ENCODE results near the gene SFRP4.

The SFRP4 gene

GRCh38 chr7:37947941-37948210 is 31.3 kb upstream of the SFRP4 start:
- H3K9me3 ChIP-seq (replicated peaks in 1 of 11): peaks cover 0 to 12% (median 6%) of the 10 kb centered on the region in 11 experiments; a peak in 13 of 22 replicates
- no peaks in the 10 kb centered on the region for H3K27me3 ChIP-seq
- H4K20me1 ChIP-seq: peaks cover 0 to 49% (median 7%) of the 10 kb centered on the region in 11 experiments; a peak in 11 of 22 replicates
- no peak overlapping the region for H3K4me3 ChIP-seq
- no peak overlapping the region for H3K9ac ChIP-seq
- H3K27ac ChIP-seq: no peak overlapping the region
- H3K36me3 ChIP-seq: peaks cover 13 to 62% (median 48%) of the 10 kb centered on the region in 11 experiments; a peak in 21 of 22 replicates
- TF ChIP-seq Cebpa-rat (IDR thresholded peaks at IDR 0.05): no peak
- no peak overlapping the region for H3K4me2 ChIP-seq
- H3K4me1 ChIP-seq: peaks cover 8 to 12% (median 10%) of the 10 kb centered on the region in 10 experiments

GRCh38 chr7:37947138-37947940 is 30.7 kb upstream of the SFRP4 start:
- Histone ChIP-seq H4K20me1 (peaks cover 0 to 49% (median 7%) of the 10 kb centered on the region in 11 experiments; a peak in 11 of 22 replicates), H3K27me3 (no peaks in the 10 kb centered on the region), H3K9ac (no peak overlapping the region), H3K4me2 (no peak overlapping the region), H3K4me1 (peaks cover 6 to 7% (median 6%) of the 10 kb centered on the region in 10 experiments), H3K27ac (no peak overlapping the region), H3K9me3 (replicated peaks in 1 of 11) (peaks cover 0 to 12% (median 5%) of the 10 kb centered on the region in 11 experiments; a peak in 13 of 22 replicates), H3K4me3 (no peak overlapping the region), H3K36me3 (peaks cover 13 to 56% (median 44%) of the 10 kb centered on the region in 11 experiments; a peak in 21 of 22 replicates)
- TF ChIP-seq Cebpa-rat (IDR thresholded peaks at IDR 0.05): no peak

GRCh38 chr7:37945336-37945735 is 28.7 kb upstream of the SFRP4 start:
- no peak for TF ChIP-seq Cebpa-rat (IDR thresholded peaks at IDR 0.05)
- Histone ChIP-seq H3K27me3 (no peaks in the 10 kb centered on the region), H3K4me2 (no peak overlapping the region), H3K4me1 (no peaks in the 10 kb centered on the region), H3K9ac (no peak overlapping the region), H4K20me1 (peaks cover 0 to 49% (median 7%) of the 10 kb centered on the region in 11 experiments; a peak in 11 of 22 replicates), H3K9me3 (replicated peaks in 1 of 11) (peaks cover 0 to 12% (median 5%) of the 10 kb centered on the region in 11 experiments; a peak in 13 of 22 replicates), H3K27ac (no peak overlapping the region), H3K4me3 (no peak overlapping the region), H3K36me3 (peaks cover 13 to 40% (median 32%) of the 10 kb centered on the region in 11 experiments; a peak in 21 of 22 replicates)

GRCh38 chr7:37944737-37945054 is 28.1 kb upstream of the SFRP4 start:
- Histone ChIP-seq H3K9ac (no peak overlapping the region), H3K4me3 (no peak overlapping the region), H4K20me1 (peaks cover 0 to 49% (median 7%) of the 10 kb centered on the region in 11 experiments; a peak in 11 of 22 replicates), H3K27ac (no peak overlapping the region), H3K4me2 (no peak overlapping the region), H3K27me3 (no peaks in the 10 kb centered on the region), H3K4me1 (no peaks in the 10 kb centered on the region), H3K36me3 (peaks cover 13 to 33% (median 27%) of the 10 kb centered on the region in 11 experiments; a peak in 21 of 22 replicates), H3K9me3 (replicated peaks in 1 of 11) (peaks cover 0 to 12% (median 5%) of the 10 kb centered on the region in 11 experiments; a peak in 13 of 22 replicates)
- TF ChIP-seq Cebpa-rat (IDR thresholded peaks at IDR 0.05): no peak

- Histone ChIP-seq H3K4me3 (no peak overlapping the region), H3K9me3 (replicated peaks in 1 of 11) (peaks cover 0 to 12% (median 5%) of the 10 kb centered on the region in 11 experiments; a peak in 13 of 22 replicates), H3K4me1 (no peaks in the 10 kb centered on the region), H3K36me3 (peaks cover 8 to 27% (median 21%) of the 10 kb centered on the region in 11 experiments; a peak in 21 of 22 replicates), H3K27ac (no peak overlapping the region), H3K4me2 (no peak overlapping the region), H3K9ac (no peak overlapping the region), H3K27me3 (no peaks in the 10 kb centered on the region), H4K20me1 (peaks cover 0 to 46% (median 7%) of the 10 kb centered on the region in 11 experiments; a peak in 11 of 22 replicates)
- TF ChIP-seq Cebpa-rat (IDR thresholded peaks at IDR 0.05): no peak
Measured at GRCh38 chr7:37943905-37944736, 27.5 kb upstream of the SFRP4 start.

GRCh38 chr7:37942934-37943610 is 26.5 kb upstream of the SFRP4 start:
- Histone ChIP-seq H3K4me3 (no peak overlapping the region), H3K9ac (no peak overlapping the region), H3K9me3 (replicated peaks in 1 of 11) (peaks cover 6 to 20% (median 13%) of the 10 kb centered on the region in 11 experiments; a peak in 21 of 22 replicates), H3K36me3 (peaks cover 4 to 27% (median 15%) of the 10 kb centered on the region in 11 experiments; a peak in 19 of 22 replicates), H3K4me1 (no peaks in the 10 kb centered on the region), H3K4me2 (no peak overlapping the region), H4K20me1 (peaks cover 0 to 36% (median 7%) of the 10 kb centered on the region in 11 experiments; a peak in 11 of 22 replicates), H3K27ac (no peak overlapping the region), H3K27me3 (no peaks in the 10 kb centered on the region)
- no peak for TF ChIP-seq Cebpa-rat (IDR thresholded peaks at IDR 0.05)

- H3K27ac ChIP-seq: no peak overlapping the region
- H3K36me3 ChIP-seq: peaks cover 7 to 45% (median 28%) of the 10 kb centered on the region in 11 experiments; a peak in 19 of 22 replicates
- no peak overlapping the region for H3K4me3 ChIP-seq
- no peak overlapping the region for H3K4me2 ChIP-seq
- H3K9ac ChIP-seq: no peak overlapping the region
- no peaks in the 10 kb centered on the region for H3K27me3 ChIP-seq
- TF ChIP-seq Cebpa-rat (IDR thresholded peaks at IDR 0.05): no peak
- H4K20me1 ChIP-seq: peaks cover 0 to 21% (median 6%) of the 10 kb centered on the region in 11 experiments; a peak in 8 of 22 replicates
- H3K4me1 ChIP-seq: peaks cover 0 to under 1% (median under 1%) of the 10 kb centered on the region in 10 experiments; a peak in 6 of 20 replicates
- peaks cover 16 to 50% (median 38%) of the 10 kb centered on the region in 11 experiments for H3K9me3 ChIP-seq (replicated peaks in 1 of 11)
Measured at GRCh38 chr7:37933018-37933566, 16.5 kb upstream of the SFRP4 start.

- Histone ChIP-seq H3K4me2 (no peak overlapping the region), H3K4me3 (no peak overlapping the region), H3K36me3 (peaks cover 7 to 41% (median 27%) of the 10 kb centered on the region in 11 experiments; a peak in 19 of 22 replicates), H3K27ac (no peak overlapping the region), H3K4me1 (peaks cover 0 to 6% (median 6%) of the 10 kb centered on the region in 10 experiments; a peak in 17 of 20 replicates), H3K9ac (no peak overlapping the region), H4K20me1 (peaks cover 0 to 26% (median 6%) of the 10 kb centered on the region in 11 experiments; a peak in 9 of 22 replicates), H3K27me3 (no peaks in the 10 kb centered on the region), H3K9me3 (replicated peaks in 1 of 11) (peaks cover 14 to 45% (median 33%) of the 10 kb centered on the region in 11 experiments; a peak in 21 of 22 replicates)
- no peak for TF ChIP-seq Cebpa-rat (IDR thresholded peaks at IDR 0.05)
Measured at GRCh38 chr7:37932543-37932942, 15.9 kb upstream of the SFRP4 start.
